ENCODE results near the gene TOB1.
"Not testable (repeated sequence)": the region's sequence is repeated elsewhere in the genome, so short reads cannot be mapped to it uniquely, and the experiment has no call there.

TOB1 gene

DNA sequence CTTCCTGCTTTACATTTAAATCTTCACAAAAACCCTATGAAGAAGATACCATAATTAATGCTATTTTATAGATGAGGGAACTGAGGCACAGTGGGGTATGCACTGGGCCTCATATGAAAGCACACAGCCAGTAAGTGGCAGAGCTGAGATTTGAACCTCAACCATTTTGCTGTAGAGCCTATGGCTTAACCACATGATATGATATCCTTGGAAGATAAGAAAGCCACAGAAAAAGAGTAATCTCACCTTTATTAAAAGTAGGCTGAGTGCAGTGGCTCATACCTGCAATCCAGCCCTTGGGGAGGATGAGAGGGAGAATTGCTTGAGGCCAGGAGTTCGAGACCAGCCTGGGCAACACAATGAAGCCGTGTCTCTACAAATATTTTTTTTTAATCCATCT, 15.0 kb upstream of the TOB1 start:
- Histone ChIP-seq H3K27me3 (ENCODE audit: control insufficient read depth in 1 of 2, insufficient read depth in 2 of 2, low read length in 2 of 2) (no peaks in the 10 kb centered on the region), H3K9ac (ENCODE audit: low read length in 2 of 2) (no peak overlapping the region), H3K36me3 (ENCODE audit: control insufficient read depth in 2 of 2, insufficient read depth in 2 of 2, low read length in 2 of 2) (no peaks in the 10 kb centered on the region), H3K9me3 (ENCODE audit: control insufficient read depth in 2 of 2, low read length in 2 of 2) (no peaks in the 10 kb centered on the region), H3K4me1 (ENCODE audit: control insufficient read depth, insufficient read depth, low read length) (no peaks in the 10 kb centered on the region), H3K27ac (ENCODE audit: low read length) (no peak overlapping the region), H3K4me3 (ENCODE audit: low read length in 2 of 2) (no peak overlapping the region)

- no peaks in the 10 kb centered on the region for H3K9me3 ChIP-seq (ENCODE audit: control insufficient read depth in 2 of 2, low read length in 2 of 2)
- H3K9ac ChIP-seq (ENCODE audit: low read length in 2 of 2): no peak overlapping the region
- no peaks in the 10 kb centered on the region for H3K27me3 ChIP-seq (ENCODE audit: control insufficient read depth in 1 of 2, insufficient read depth in 2 of 2, low read length in 2 of 2)
- no peaks in the 10 kb centered on the region for H3K4me1 ChIP-seq (ENCODE audit: control insufficient read depth, insufficient read depth, low read length)
- H3K4me3 ChIP-seq (ENCODE audit: low read length in 2 of 2): no peak overlapping the region
- no peak overlapping the region for H3K27ac ChIP-seq (ENCODE audit: low read length)
- H3K36me3 ChIP-seq (ENCODE audit: control insufficient read depth in 2 of 2, insufficient read depth in 2 of 2, low read length in 2 of 2): no peaks in the 10 kb centered on the region
These were observed 12.9 kb upstream of the TOB1 start for GRCh38 chr17:50879086-50879485.

- Histone ChIP-seq H3K4me3 (ENCODE audit: low read length in 2 of 2) (no peak overlapping the region), H3K36me3 (ENCODE audit: control insufficient read depth in 2 of 2, insufficient read depth in 2 of 2, low read length in 2 of 2) (no peaks in the 10 kb centered on the region), H3K9me3 (ENCODE audit: control insufficient read depth in 2 of 2, low read length in 2 of 2) (no peaks in the 10 kb centered on the region), H3K27me3 (ENCODE audit: control insufficient read depth in 1 of 2, insufficient read depth in 2 of 2, low read length in 2 of 2) (no peaks in the 10 kb centered on the region), H3K9ac (ENCODE audit: low read length in 2 of 2) (no peak overlapping the region), H3K4me1 (ENCODE audit: control insufficient read depth, insufficient read depth, low read length) (peaks cover 5% of the 10 kb centered on the region), H3K27ac (ENCODE audit: low read length) (no peak overlapping the region)
These were observed 11.7 kb upstream of the TOB1 start for GRCh38 chr17:50877838-50878237.

DNA sequence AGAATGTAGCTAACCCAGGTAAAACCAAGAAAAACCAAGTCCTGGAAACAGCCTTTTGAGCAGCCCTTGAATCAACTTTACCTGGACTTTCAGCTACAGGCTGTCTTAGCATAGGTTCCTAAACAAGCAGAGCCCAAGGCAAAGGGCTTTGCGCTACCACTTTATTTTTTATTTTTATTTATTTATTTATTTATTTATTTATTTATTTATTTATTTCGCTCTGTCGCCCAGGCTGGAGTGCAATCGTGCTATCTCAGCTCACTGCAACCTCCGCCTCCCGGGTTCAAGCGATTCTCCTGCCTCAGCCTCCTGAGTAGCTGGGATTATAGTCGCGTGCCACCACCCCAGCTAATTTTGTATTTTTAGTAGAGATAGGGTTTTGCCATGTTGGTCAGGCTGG, 10.9 kb upstream of the TOB1 start:
- H3K36me3 ChIP-seq (ENCODE audit: control insufficient read depth in 2 of 2, insufficient read depth in 2 of 2, low read length in 2 of 2); H3K27me3 ChIP-seq (ENCODE audit: control insufficient read depth in 1 of 2, insufficient read depth in 2 of 2, low read length in 2 of 2); H3K9me3 ChIP-seq (ENCODE audit: control insufficient read depth in 2 of 2, low read length in 2 of 2); H3K27ac ChIP-seq (ENCODE audit: low read length); H3K9ac ChIP-seq (ENCODE audit: low read length in 2 of 2); H3K4me3 ChIP-seq (ENCODE audit: low read length in 2 of 2): not testable (repeated sequence)
- peaks cover 12% of the 10 kb centered on the region for H3K4me1 ChIP-seq (ENCODE audit: control insufficient read depth, insufficient read depth, low read length)

- H3K36me3 ChIP-seq (ENCODE audit: control insufficient read depth in 2 of 2, insufficient read depth in 2 of 2, low read length in 2 of 2): no peaks in the 10 kb centered on the region
- H3K4me1 ChIP-seq (ENCODE audit: control insufficient read depth, insufficient read depth, low read length): peaks cover 16% of the 10 kb centered on the region
- H3K9ac ChIP-seq (ENCODE audit: low read length in 2 of 2): no peak overlapping the region
- H3K27ac ChIP-seq (ENCODE audit: low read length): no peak overlapping the region
- no peaks in the 10 kb centered on the region for H3K9me3 ChIP-seq (ENCODE audit: control insufficient read depth in 2 of 2, low read length in 2 of 2)
- no peaks in the 10 kb centered on the region for H3K27me3 ChIP-seq (ENCODE audit: control insufficient read depth in 1 of 2, insufficient read depth in 2 of 2, low read length in 2 of 2)
- H3K4me3 ChIP-seq (ENCODE audit: low read length in 2 of 2): no peak overlapping the region
These were observed 8.9 kb upstream of the TOB1 start for GRCh38 chr17:50875074-50875473.

- H3K4me1 ChIP-seq (ENCODE audit: control insufficient read depth, insufficient read depth, low read length): peaks cover 23% of the 10 kb centered on the region
- H3K9ac ChIP-seq (ENCODE audit: low read length in 2 of 2): no peak overlapping the region
- no peaks in the 10 kb centered on the region for H3K36me3 ChIP-seq (ENCODE audit: control insufficient read depth in 2 of 2, insufficient read depth in 2 of 2, low read length in 2 of 2)
- no peaks in the 10 kb centered on the region for H3K27me3 ChIP-seq (ENCODE audit: control insufficient read depth in 1 of 2, insufficient read depth in 2 of 2, low read length in 2 of 2)
- H3K27ac ChIP-seq (ENCODE audit: low read length): peak overlapping the region; percentile 62
- peak overlapping the region in 1 of 2 donors; percentile 8 for H3K4me3 ChIP-seq (ENCODE audit: low read length in 2 of 2)
- H3K9me3 ChIP-seq (ENCODE audit: control insufficient read depth in 2 of 2, low read length in 2 of 2): no peaks in the 10 kb centered on the region
These were observed 6.7 kb upstream of the TOB1 start for GRCh38 chr17:50872710-50873424.

GRCh38 chr17:50871898-50872297, 5.7 kb upstream of the TOB1 start:
- H3K4me3 ChIP-seq (ENCODE audit: low read length in 2 of 2): no peak overlapping the region
- H3K9ac ChIP-seq (ENCODE audit: low read length in 2 of 2): no peak overlapping the region
- no peaks in the 10 kb centered on the region for H3K9me3 ChIP-seq (ENCODE audit: control insufficient read depth in 2 of 2, low read length in 2 of 2)
- H3K27ac ChIP-seq (ENCODE audit: low read length): peak overlapping the region; percentile 46
- H3K36me3 ChIP-seq (ENCODE audit: control insufficient read depth in 2 of 2, insufficient read depth in 2 of 2, low read length in 2 of 2): no peaks in the 10 kb centered on the region
- H3K27me3 ChIP-seq (ENCODE audit: control insufficient read depth in 1 of 2, insufficient read depth in 2 of 2, low read length in 2 of 2): no peaks in the 10 kb centered on the region
- H3K4me1 ChIP-seq (ENCODE audit: control insufficient read depth, insufficient read depth, low read length): peaks cover 30% of the 10 kb centered on the region

- Histone ChIP-seq H3K27me3 (ENCODE audit: control insufficient read depth in 1 of 2, insufficient read depth in 2 of 2, low read length in 2 of 2) (no peaks in the 10 kb centered on the region), H3K9ac (ENCODE audit: low read length in 2 of 2) (no peak overlapping the region), H3K4me1 (ENCODE audit: control insufficient read depth, insufficient read depth, low read length) (peaks cover 32% of the 10 kb centered on the region), H3K9me3 (ENCODE audit: control insufficient read depth in 2 of 2, low read length in 2 of 2) (no peaks in the 10 kb centered on the region), H3K4me3 (ENCODE audit: low read length in 2 of 2) (no peak overlapping the region), H3K36me3 (ENCODE audit: control insufficient read depth in 2 of 2, insufficient read depth in 2 of 2, low read length in 2 of 2) (no peaks in the 10 kb centered on the region), H3K27ac (ENCODE audit: low read length) (peak overlapping the region; percentile 46)
These were observed 5.2 kb upstream of the TOB1 start for GRCh38 chr17:50871364-50871763.

DNA sequence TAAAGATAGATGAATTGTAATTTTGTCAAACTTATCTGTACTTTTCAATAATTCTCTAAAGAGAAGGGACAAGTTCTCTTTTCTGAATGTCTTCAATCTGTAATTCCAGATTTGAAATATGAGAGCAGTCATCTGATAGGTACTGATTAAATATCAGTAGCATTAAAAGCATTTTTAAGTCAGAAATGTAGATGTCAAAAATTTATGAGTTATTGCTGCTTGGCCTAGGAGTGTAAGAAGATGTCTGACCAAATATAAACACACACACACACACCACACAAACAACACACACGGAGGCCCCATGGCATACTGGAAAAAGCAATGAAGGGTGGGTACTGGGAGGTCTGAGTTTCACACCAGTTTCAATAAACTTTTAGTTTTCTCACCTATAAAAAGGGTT, 2.4 kb upstream of the TOB1 start:
- Histone ChIP-seq H3K27ac (ENCODE audit: low read length) (peak overlapping the region; percentile 100), H3K4me1 (ENCODE audit: control insufficient read depth, insufficient read depth, low read length) (peaks cover 33% of the 10 kb centered on the region), H3K4me3 (ENCODE audit: low read length in 2 of 2) (peak overlapping the region; percentile 91 to 97), H3K9me3 (ENCODE audit: control insufficient read depth in 2 of 2, low read length in 2 of 2) (no peaks in the 10 kb centered on the region), H3K27me3 (ENCODE audit: control insufficient read depth in 1 of 2, insufficient read depth in 2 of 2, low read length in 2 of 2) (no peaks in the 10 kb centered on the region), H3K9ac (ENCODE audit: low read length in 2 of 2) (peak overlapping the region; percentile 91 to 99), H3K36me3 (ENCODE audit: control insufficient read depth in 2 of 2, insufficient read depth in 2 of 2, low read length in 2 of 2) (no peaks in the 10 kb centered on the region)

DNA sequence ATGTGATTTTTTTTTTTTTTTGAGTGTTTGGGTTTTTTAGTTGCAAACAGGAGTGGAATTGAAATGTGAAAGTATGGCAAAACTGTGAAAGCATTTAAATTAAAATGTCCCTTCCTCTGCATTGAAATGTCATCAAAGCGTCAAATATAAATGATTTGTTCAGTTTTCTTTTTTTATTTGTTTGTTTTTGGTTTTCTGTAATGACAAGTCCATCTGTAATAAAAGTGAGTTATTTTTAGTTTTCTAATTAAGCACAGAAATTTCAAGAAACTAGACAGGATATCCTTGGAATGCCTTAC, 1.9 kb upstream of the TOB1 start:
- H3K27ac ChIP-seq (ENCODE audit: low read length): peak overlapping the region; percentile 100
- peaks cover 35% of the 10 kb centered on the region for H3K4me1 ChIP-seq (ENCODE audit: control insufficient read depth, insufficient read depth, low read length)
- H3K36me3 ChIP-seq (ENCODE audit: control insufficient read depth in 2 of 2, insufficient read depth in 2 of 2, low read length in 2 of 2): peaks cover 3% of the 10 kb centered on the region in 2 donors
- peak overlapping the region; percentile 91 to 97 for H3K4me3 ChIP-seq (ENCODE audit: low read length in 2 of 2)
- H3K9ac ChIP-seq (ENCODE audit: low read length in 2 of 2): peak overlapping the region; percentile 91 to 99
- H3K9me3 ChIP-seq (ENCODE audit: control insufficient read depth in 2 of 2, low read length in 2 of 2): no peaks in the 10 kb centered on the region
- no peaks in the 10 kb centered on the region for H3K27me3 ChIP-seq (ENCODE audit: control insufficient read depth in 1 of 2, insufficient read depth in 2 of 2, low read length in 2 of 2)

DNA sequence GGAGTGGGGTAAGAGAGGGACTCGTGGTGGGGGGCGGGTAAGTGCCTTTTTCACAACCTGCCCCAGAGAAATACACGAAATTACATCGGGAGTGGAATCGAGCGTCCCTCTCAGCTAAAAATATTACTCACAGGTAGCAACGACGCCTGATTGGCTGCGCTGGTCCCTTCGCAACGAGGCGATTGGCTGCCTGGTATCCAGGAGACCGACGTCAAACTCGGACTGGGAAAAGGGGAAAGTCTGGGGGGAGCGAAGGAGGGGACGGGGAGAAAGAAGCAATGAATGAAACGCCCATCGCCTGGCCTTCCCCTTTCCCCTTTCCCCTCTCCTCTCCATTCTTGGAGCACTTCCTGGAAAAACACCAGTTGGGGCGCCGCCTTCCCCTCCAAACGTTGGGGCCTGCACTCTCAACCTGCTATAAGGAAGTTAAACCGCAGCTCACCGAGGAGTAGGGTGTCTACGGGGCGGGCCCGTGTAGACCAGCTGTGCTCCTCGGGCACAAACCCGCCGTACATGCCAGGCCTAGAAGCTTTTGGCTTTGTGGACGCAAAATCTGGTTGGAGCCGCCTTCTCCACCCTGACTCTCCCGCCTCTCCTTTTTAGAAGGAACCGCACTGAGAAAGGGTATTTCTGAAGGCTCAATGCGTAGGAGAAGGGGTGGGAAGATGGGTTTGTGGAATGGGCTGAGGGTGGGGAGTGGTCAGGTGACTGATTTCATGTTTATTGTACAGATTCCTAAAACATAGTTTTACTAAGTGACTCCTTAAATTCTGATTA, 1.4 kb upstream of the TOB1 start:
- Histone ChIP-seq H3K27me3 (ENCODE audit: control insufficient read depth in 1 of 2, insufficient read depth in 2 of 2, low read length in 2 of 2) (no peaks in the 10 kb centered on the region), H3K4me3 (ENCODE audit: low read length in 2 of 2) (peak overlapping the region; percentile 91 to 97), H3K36me3 (ENCODE audit: control insufficient read depth in 2 of 2, insufficient read depth in 2 of 2, low read length in 2 of 2) (peaks cover 6 to 7% of the 10 kb centered on the region in 2 donors), H3K9ac (ENCODE audit: low read length in 2 of 2) (peak overlapping the region; percentile 91 to 99), H3K9me3 (ENCODE audit: control insufficient read depth in 2 of 2, low read length in 2 of 2) (no peaks in the 10 kb centered on the region), H3K27ac (ENCODE audit: low read length) (peak overlapping the region; percentile 100), H3K4me1 (ENCODE audit: control insufficient read depth, insufficient read depth, low read length) (peaks cover 34% of the 10 kb centered on the region)
